ENCODE data around the gene ZNF358.

The ZNF358 gene

GRCh38 chr19:7477758-7478157 lies 38.1 kb upstream of the ZNF358 start:
- Histone ChIP-seq H3K27me3 (ENCODE audit: control insufficient read depth in 1 of 2, insufficient read depth in 2 of 2, low read length in 2 of 2) (no peaks in the 10 kb centered on the region), H3K27ac (ENCODE audit: low read length) (no peak overlapping the region), H3K4me1 (ENCODE audit: control insufficient read depth, insufficient read depth, low read length) (peaks cover 10% of the 10 kb centered on the region), H3K4me3 (ENCODE audit: low read length in 2 of 2) (no peak overlapping the region), H3K9ac (ENCODE audit: low read length in 2 of 2) (no peak overlapping the region), H3K36me3 (ENCODE audit: control insufficient read depth in 2 of 2, insufficient read depth in 2 of 2, low read length in 2 of 2) (no peaks in the 10 kb centered on the region), H3K9me3 (ENCODE audit: control insufficient read depth in 2 of 2, low read length in 2 of 2) (no peaks in the 10 kb centered on the region)

DNA sequence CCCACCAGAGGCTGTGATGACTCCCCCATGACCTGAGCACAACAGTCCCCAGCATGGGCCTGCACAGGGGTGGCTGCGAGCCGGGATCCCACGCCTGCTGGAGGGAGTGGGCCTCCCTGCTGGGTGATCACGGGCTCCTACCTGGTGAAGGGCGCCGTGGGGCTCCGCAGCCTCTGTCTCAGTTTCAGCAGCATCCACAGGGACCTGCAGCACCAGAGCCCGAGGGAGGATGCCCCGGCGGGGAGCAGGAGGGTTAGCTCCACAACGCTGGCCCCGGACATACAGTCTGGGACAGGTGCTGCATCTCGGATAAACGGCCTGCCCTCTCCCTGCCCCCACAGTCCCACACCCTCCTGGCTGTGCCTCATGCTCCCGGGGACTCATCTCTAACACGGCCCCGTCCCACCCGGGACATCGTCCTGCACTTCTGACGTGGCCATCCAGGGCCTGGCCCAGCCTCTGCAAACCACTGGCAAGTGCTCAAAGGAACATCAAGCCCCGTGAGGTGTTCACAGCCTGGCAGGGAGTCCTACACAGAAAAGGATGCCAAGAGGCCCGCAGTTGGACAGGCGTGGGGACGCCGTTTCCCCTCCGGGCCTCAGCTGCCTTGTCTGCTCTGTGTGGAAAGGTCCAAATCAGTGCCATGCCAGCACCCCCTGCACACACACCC lies 37.6 kb upstream of the ZNF358 start:
- H3K27me3 ChIP-seq (ENCODE audit: control insufficient read depth in 1 of 2, insufficient read depth in 2 of 2, low read length in 2 of 2), result no peaks in the 10 kb centered on the region
- H3K27ac ChIP-seq (ENCODE audit: low read length), result no peak overlapping the region
- H3K36me3 ChIP-seq (ENCODE audit: control insufficient read depth in 2 of 2, insufficient read depth in 2 of 2, low read length in 2 of 2), result no peaks in the 10 kb centered on the region
- H3K9ac ChIP-seq (ENCODE audit: low read length in 2 of 2), result no peak overlapping the region
- H3K9me3 ChIP-seq (ENCODE audit: control insufficient read depth in 2 of 2, low read length in 2 of 2), result no peaks in the 10 kb centered on the region
- H3K4me3 ChIP-seq (ENCODE audit: low read length in 2 of 2), result peak overlapping the region in 1 of 2 donors; percentile 44
- H3K4me1 ChIP-seq (ENCODE audit: control insufficient read depth, insufficient read depth, low read length), result peaks cover 13% of the 10 kb centered on the region

DNA sequence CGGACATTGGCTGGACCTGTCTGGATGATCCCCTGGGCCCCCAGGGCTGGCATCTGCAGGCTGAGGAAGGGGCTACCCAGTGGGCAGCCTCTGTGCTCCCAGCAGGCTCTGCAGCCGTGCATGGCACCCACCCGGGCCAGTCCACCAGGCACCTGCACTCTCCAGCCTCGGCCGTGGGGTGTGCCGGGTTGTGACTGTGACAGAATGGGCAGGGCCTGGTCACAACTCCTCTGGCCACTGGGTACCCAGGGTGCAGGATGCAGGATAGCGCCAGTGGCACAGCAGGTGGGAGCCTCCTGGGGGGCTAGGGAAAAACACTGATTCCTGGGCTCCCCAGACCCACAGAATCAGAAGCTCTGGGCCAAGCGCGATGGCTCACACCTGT lies 37.1 kb upstream of the ZNF358 start:
- no peaks in the 10 kb centered on the region for H3K27me3 ChIP-seq (ENCODE audit: control insufficient read depth in 1 of 2, insufficient read depth in 2 of 2, low read length in 2 of 2)

GRCh38 chr19:7480222-7480969 lies 35.5 kb upstream of the ZNF358 start:
- H3K27ac ChIP-seq (ENCODE audit: low read length), result no peak overlapping the region

More for the DNA sequence above, 37.1 kb upstream of the ZNF358 start:
- Histone ChIP-seq H3K9me3 (ENCODE audit: control insufficient read depth in 2 of 2, low read length in 2 of 2) (no peaks in the 10 kb centered on the region), H3K9ac (ENCODE audit: low read length in 2 of 2) (no peak overlapping the region), H3K4me1 (ENCODE audit: control insufficient read depth, insufficient read depth, low read length) (peaks cover 14% of the 10 kb centered on the region), H3K36me3 (ENCODE audit: control insufficient read depth in 2 of 2, insufficient read depth in 2 of 2, low read length in 2 of 2) (no peaks in the 10 kb centered on the region), H3K27ac (ENCODE audit: low read length) (no peak overlapping the region), H3K4me3 (ENCODE audit: low read length in 2 of 2) (no peak overlapping the region)

GRCh38 chr19:7480970-7481255 lies 35.0 kb upstream of the ZNF358 start:
- Histone ChIP-seq H3K27ac (ENCODE audit: low read length) (no peak overlapping the region), H3K9ac (ENCODE audit: low read length in 2 of 2) (no peak overlapping the region), H3K36me3 (ENCODE audit: control insufficient read depth in 2 of 2, insufficient read depth in 2 of 2, low read length in 2 of 2) (no peaks in the 10 kb centered on the region), H3K4me3 (ENCODE audit: low read length in 2 of 2) (no peak overlapping the region), H3K9me3 (ENCODE audit: control insufficient read depth in 2 of 2, low read length in 2 of 2) (no peaks in the 10 kb centered on the region), H3K27me3 (ENCODE audit: control insufficient read depth in 1 of 2, insufficient read depth in 2 of 2, low read length in 2 of 2) (no peaks in the 10 kb centered on the region), H3K4me1 (ENCODE audit: control insufficient read depth, insufficient read depth, low read length) (peaks cover 14% of the 10 kb centered on the region)

More at GRCh38 chr19:7480222-7480969, 35.5 kb upstream of the ZNF358 start:
- no peaks in the 10 kb centered on the region for H3K9me3 ChIP-seq (ENCODE audit: control insufficient read depth in 2 of 2, low read length in 2 of 2)
- no peak overlapping the region for H3K4me3 ChIP-seq (ENCODE audit: low read length in 2 of 2)
- no peaks in the 10 kb centered on the region for H3K27me3 ChIP-seq (ENCODE audit: control insufficient read depth in 1 of 2, insufficient read depth in 2 of 2, low read length in 2 of 2)
- no peak overlapping the region for H3K9ac ChIP-seq (ENCODE audit: low read length in 2 of 2)
- no peaks in the 10 kb centered on the region for H3K36me3 ChIP-seq (ENCODE audit: control insufficient read depth in 2 of 2, insufficient read depth in 2 of 2, low read length in 2 of 2)
- peaks cover 14% of the 10 kb centered on the region for H3K4me1 ChIP-seq (ENCODE audit: control insufficient read depth, insufficient read depth, low read length)

DNA sequence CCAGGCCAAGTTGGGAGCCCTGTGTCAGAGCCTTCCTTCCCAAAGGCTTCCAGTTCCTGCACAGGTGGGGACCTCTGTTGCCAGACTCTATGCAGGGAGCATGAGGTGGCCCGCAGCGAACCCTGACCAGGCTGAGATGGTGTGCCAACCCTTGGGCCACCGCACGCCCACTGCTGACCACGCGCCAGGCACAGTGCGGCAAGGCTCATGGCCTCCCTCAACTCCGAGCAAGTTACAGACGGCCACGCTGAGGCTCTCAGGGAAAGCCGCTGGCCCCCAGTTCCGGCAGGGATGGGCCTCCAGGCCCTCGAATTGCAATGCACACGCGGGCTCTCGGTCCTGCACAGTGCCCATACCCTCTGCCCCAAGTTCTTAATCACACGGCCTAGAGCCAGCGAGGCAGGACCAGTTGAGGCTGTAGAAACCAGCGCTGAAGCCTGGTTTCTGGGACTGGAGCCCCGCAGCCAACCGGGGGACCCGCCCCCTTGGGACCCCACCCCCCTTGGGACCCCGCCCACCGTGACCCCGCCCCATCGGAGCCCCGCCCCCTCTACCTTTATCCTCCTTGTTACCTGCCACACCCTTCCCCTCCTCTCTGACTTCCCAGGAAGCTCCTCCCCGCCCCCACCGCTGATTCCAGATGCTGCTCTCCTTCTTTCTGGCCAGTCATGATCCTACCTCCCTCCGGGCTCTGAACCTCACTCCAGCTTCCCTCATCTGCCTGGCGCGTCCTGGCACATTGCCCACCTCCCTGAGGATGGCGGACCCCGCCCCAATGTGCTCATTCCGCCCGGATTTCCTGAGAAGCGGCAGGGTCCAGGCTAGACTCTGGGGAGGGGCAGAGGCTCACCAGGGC lies 33.1 kb upstream of the ZNF358 start:
- peaks cover 14% of the 10 kb centered on the region for H3K4me1 ChIP-seq (ENCODE audit: control insufficient read depth, insufficient read depth, low read length)
- no peaks in the 10 kb centered on the region for H3K36me3 ChIP-seq (ENCODE audit: control insufficient read depth in 2 of 2, insufficient read depth in 2 of 2, low read length in 2 of 2)
- no peaks in the 10 kb centered on the region for H3K9me3 ChIP-seq (ENCODE audit: control insufficient read depth in 2 of 2, low read length in 2 of 2)
- no peak overlapping the region for H3K27ac ChIP-seq (ENCODE audit: low read length)
- H3K9ac ChIP-seq (ENCODE audit: low read length in 2 of 2), result no peak overlapping the region
- H3K4me3 ChIP-seq (ENCODE audit: low read length in 2 of 2), result no peak overlapping the region
- H3K27me3 ChIP-seq (ENCODE audit: control insufficient read depth in 1 of 2, insufficient read depth in 2 of 2, low read length in 2 of 2), result no peaks in the 10 kb centered on the region

DNA sequence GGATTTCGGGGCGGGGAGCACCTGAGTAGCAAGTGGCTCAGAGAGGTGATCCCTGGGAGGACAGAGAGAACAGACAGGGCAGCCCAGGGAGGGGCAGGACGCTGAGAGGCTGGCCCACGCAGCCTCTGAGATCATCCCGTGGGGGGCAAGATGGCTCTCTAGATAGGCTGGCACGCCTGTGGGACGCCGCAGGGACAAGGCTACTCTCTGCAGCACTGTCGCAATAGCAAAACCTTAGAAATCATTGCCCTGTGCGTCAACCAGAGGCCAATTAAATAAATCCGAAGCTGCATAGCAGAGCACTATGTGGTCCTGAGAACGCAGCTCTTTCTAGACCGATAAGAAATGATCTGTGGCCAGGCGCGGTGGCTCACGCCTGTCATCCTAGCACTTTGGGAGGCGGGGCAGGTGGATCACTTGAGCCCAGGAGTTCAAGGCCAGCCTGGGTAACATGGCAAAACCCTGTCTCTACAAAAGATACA lies 32.1 kb upstream of the ZNF358 start:
- H3K4me3 ChIP-seq (ENCODE audit: low read length in 2 of 2), result no peak overlapping the region
- H3K27me3 ChIP-seq (ENCODE audit: control insufficient read depth in 1 of 2, insufficient read depth in 2 of 2, low read length in 2 of 2), result no peaks in the 10 kb centered on the region
- H3K36me3 ChIP-seq (ENCODE audit: control insufficient read depth in 2 of 2, insufficient read depth in 2 of 2, low read length in 2 of 2), result no peaks in the 10 kb centered on the region
- H3K27ac ChIP-seq (ENCODE audit: low read length), result no peak overlapping the region
- H3K9ac ChIP-seq (ENCODE audit: low read length in 2 of 2), result no peak overlapping the region
- H3K9me3 ChIP-seq (ENCODE audit: control insufficient read depth in 2 of 2, low read length in 2 of 2), result no peaks in the 10 kb centered on the region
- H3K4me1 ChIP-seq (ENCODE audit: control insufficient read depth, insufficient read depth, low read length), result peaks cover 7% of the 10 kb centered on the region

DNA sequence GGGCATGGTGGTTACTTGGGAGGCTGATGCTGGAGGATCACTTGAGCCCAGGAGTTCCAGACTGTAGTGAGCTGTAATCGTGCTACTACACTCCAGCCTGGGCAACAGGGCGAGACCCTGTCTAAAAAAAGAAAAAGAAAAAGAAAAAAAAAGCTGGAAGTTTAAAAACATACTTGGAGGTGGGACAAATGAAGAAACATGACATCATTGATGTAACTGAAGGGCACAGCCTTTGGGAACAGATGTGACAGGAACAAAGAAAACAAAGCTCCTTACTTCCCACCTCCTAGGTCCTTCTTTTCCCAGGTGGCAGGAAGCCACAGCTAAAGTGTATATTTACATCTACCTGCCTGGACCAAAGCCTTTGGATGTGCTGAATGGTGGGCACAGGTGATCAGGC lies 29.0 kb upstream of the ZNF358 start:
- Histone ChIP-seq H3K9me3 (ENCODE audit: control insufficient read depth in 2 of 2, low read length in 2 of 2) (no peaks in the 10 kb centered on the region), H3K27ac (ENCODE audit: low read length) (no peak overlapping the region), H3K36me3 (ENCODE audit: control insufficient read depth in 2 of 2, insufficient read depth in 2 of 2, low read length in 2 of 2) (no peaks in the 10 kb centered on the region), H3K9ac (ENCODE audit: low read length in 2 of 2) (no peak overlapping the region), H3K27me3 (ENCODE audit: control insufficient read depth in 1 of 2, insufficient read depth in 2 of 2, low read length in 2 of 2) (no peaks in the 10 kb centered on the region), H3K4me3 (ENCODE audit: low read length in 2 of 2) (no peak overlapping the region), H3K4me1 (ENCODE audit: control insufficient read depth, insufficient read depth, low read length) (peaks cover 13% of the 10 kb centered on the region)

DNA sequence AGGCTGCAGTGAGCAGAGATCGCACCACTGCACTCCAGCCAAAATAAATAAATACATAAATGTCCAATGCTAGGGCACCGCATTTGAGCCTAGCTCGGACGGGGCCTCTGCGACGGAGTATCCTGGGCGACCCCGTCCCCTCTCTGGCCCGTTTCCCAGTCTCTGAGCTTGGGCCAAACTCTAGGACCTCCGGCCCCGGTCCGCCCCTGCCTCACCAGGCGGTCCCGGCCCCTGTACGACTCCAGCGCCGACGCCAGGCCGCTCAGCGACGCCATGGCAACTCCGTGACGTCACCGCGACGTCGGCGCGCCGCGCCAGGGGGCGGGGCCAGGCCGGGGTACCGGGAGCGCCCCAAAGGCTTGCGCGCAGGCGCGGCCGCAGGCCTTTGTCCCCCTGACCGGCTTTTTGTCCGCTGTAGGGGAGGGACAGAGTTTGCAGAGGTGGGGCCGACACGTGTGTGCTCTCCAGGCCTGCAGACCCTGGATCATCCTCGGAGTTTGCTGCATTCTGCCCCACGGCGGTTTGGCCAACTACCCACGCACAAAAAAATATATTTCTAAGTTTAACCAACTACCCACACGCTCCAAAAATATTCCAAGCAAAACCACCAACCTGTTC lies 27.1 kb upstream of the ZNF358 start, which contains the start of gene PEX11G:
PEX11G (minus strand) TSS at position 300 of the 618 bp plus-strand sequence; CDS start at position 275, 25 bp downstream.
- peak within 1 kb of the TSS; percentile 58 to 84 for H3K9ac ChIP-seq (ENCODE audit: low read length in 2 of 2)
- no peaks in the 10 kb centered on the region for H3K36me3 ChIP-seq (ENCODE audit: control insufficient read depth in 2 of 2, insufficient read depth in 2 of 2, low read length in 2 of 2)
- H3K27ac ChIP-seq (ENCODE audit: low read length), result peak within 1 kb of the TSS; percentile 71
- peak within 1 kb of the TSS; percentile 86 to 93 for H3K4me3 ChIP-seq (ENCODE audit: low read length in 2 of 2)
- H3K4me1 ChIP-seq (ENCODE audit: control insufficient read depth, insufficient read depth, low read length), result peaks cover 8% of the 10 kb centered on the region
- no peaks in the 10 kb centered on the region for H3K9me3 ChIP-seq (ENCODE audit: control insufficient read depth in 2 of 2, low read length in 2 of 2)
- H3K27me3 ChIP-seq (ENCODE audit: control insufficient read depth in 1 of 2, insufficient read depth in 2 of 2, low read length in 2 of 2), result no peaks in the 10 kb centered on the region

DNA sequence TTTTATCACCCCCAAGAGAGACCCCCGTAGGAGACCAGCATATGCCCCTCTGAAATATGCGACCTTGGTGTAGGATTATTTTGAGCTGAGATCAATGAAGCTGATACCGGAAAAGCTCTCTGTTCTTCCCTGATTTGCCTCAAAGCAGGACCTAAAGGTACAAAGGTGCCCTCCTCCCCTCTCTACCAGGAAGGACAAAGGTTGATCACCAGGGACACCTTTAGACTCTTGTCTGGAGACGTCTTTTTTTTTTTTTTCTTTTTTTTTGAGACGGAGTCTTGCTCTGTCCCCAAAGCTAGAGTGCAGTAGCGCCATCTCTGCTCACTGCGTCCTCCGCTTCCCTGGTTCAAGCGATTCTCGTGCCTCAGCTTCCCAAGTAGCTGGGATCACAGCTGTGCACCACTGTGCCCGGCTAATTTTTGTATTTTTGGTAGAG lies 26.3 kb upstream of the ZNF358 start:
- H3K9ac ChIP-seq (ENCODE audit: low read length in 2 of 2), result peak overlapping the region; percentile 58 to 84
- H3K27me3 ChIP-seq (ENCODE audit: control insufficient read depth in 1 of 2, insufficient read depth in 2 of 2, low read length in 2 of 2), result no peaks in the 10 kb centered on the region
- H3K4me3 ChIP-seq (ENCODE audit: low read length in 2 of 2), result peak overlapping the region; percentile 86 to 93
- no peaks in the 10 kb centered on the region for H3K9me3 ChIP-seq (ENCODE audit: control insufficient read depth in 2 of 2, low read length in 2 of 2)
- H3K36me3 ChIP-seq (ENCODE audit: control insufficient read depth in 2 of 2, insufficient read depth in 2 of 2, low read length in 2 of 2), result no peaks in the 10 kb centered on the region
- peak overlapping the region; percentile 71 for H3K27ac ChIP-seq (ENCODE audit: low read length)
- H3K4me1 ChIP-seq (ENCODE audit: control insufficient read depth, insufficient read depth, low read length), result peaks cover 14% of the 10 kb centered on the region
